OCI-LY1 (cell line): Measurements from ENCODE around the gene ASPM.
A peak's percentile ranks its signal among the peaks of the same experiment; 100 is the strongest.

Source experiments
- H2AFZ ChIP-seq: fragments of 200-600 bp; sonication (generic), shearing (Covaris generic); 2 replicates; pipeline ENCODE4 v1.6.0; 2014; ENCODE audit warnings: antibody characterized with exemption, mild to moderate bottlenecking, low read length
- H3F3A ChIP-seq: fragments of 200-600 bp; sonication (generic), shearing (Covaris generic); 2 replicates; pipeline ENCODE4 v1.6.0; 2014; ENCODE audit warnings: mild to moderate bottlenecking, antibody characterized with exemption, low read length, moderate library complexity; ENCODE audit not compliant: insufficient read depth
- H3K27ac ChIP-seq: fragments of 200-600 bp; sonication (generic); 2 replicates; pipeline ENCODE4 v1.5.1; 2014; ENCODE audit warnings: low read length, mixed run types, mild to moderate bottlenecking, low read depth; ENCODE audit not compliant: poor library complexity, severe bottlenecking
- H3K27me3 ChIP-seq: fragments of 200-600 bp; sonication (generic); 2 replicates; pipeline ENCODE4 v1.6.0; 2014; ENCODE audit warnings: antibody characterized with exemption, mild to moderate bottlenecking, low read length, moderate library complexity; ENCODE audit not compliant: insufficient read depth
- H3K36me3 ChIP-seq: fragments of 200-600 bp; sonication (generic); 2 replicates; pipeline ENCODE4 v1.6.1; 2014; ENCODE audit warnings: mild to moderate bottlenecking, antibody characterized with exemption, low read length, moderate library complexity, mixed read lengths; ENCODE audit not compliant: insufficient read depth
- H3K4me1 ChIP-seq: fragments of 200-600 bp; sonication (generic); 2 replicates; pipeline ENCODE4 v1.5.1; 2014; ENCODE audit warnings: mild to moderate bottlenecking, low read length, moderate library complexity; ENCODE audit not compliant: insufficient read depth, severe bottlenecking
- H3K4me2 ChIP-seq: fragments of 200-600 bp; sonication (generic), shearing (Covaris generic); 2 replicates; pipeline ENCODE4 v1.6.1; 2014; ENCODE audit warnings: low read length
- H3K4me3 ChIP-seq: fragments of 200-600 bp; sonication (generic); 2 replicates; pipeline ENCODE4 v1.5.1; 2014; ENCODE audit warnings: low read length, low read depth, mild to moderate bottlenecking, mixed read lengths; ENCODE audit not compliant: poor library complexity, severe bottlenecking
- H3K79me2 ChIP-seq: fragments of 200-600 bp; shearing (Covaris generic); 2 replicates; pipeline ENCODE4 v1.6.1; 2016; ENCODE audit warnings: mixed run types, low read length, mixed read lengths; ENCODE audit not compliant: insufficient read depth
- H3K9ac ChIP-seq: fragments of 200-600 bp; sonication (generic), shearing (Covaris generic); 2 replicates; pipeline ENCODE4 v1.6.1; 2014; ENCODE audit warnings: mild to moderate bottlenecking, low read length, mixed read lengths
- H3K9me2 ChIP-seq: fragments of 200-600 bp; sonication (generic), shearing (Covaris generic); 2 replicates; pipeline ENCODE4 v1.6.1; 2014; ENCODE audit warnings: low read depth, mild to moderate bottlenecking, low read length, mixed read lengths
- H3K9me3 ChIP-seq: fragments of 200-600 bp; shearing (Covaris generic); 2 replicates; pipeline ENCODE4 v1.6.1; 2014; ENCODE audit warnings: low read length, mixed read lengths
- H4K20me1 ChIP-seq: fragments of 200-600 bp; sonication (generic), shearing (Covaris generic); 2 replicates; pipeline ENCODE4 v1.6.0; 2016; ENCODE audit warnings: mild to moderate bottlenecking, low read length; ENCODE audit not compliant: insufficient read depth
- EZH2 ChIP-seq: fragments of 200-600 bp; sonication (generic), shearing (Covaris generic); IDR thresholded peaks from 2 replicates; pipeline ENCODE4 v1.8.0; 2017; ENCODE audit warnings: borderline replicate concordance, mixed run types, mild to moderate bottlenecking, antibody characterized with exemption, low read length, moderate library complexity, mixed read lengths
- TF ChIP-seq, protein P1 (sequence below): fragments of 200-600 bp; sonication (generic), shearing (Covaris generic); IDR thresholded peaks from 2 replicates; pipeline ENCODE4 v1.5.1; 2017; ENCODE audit warnings: mild to moderate bottlenecking, antibody characterized with exemption, low read length, moderate library complexity, mixed read lengths

Gene ASPM

DNA sequence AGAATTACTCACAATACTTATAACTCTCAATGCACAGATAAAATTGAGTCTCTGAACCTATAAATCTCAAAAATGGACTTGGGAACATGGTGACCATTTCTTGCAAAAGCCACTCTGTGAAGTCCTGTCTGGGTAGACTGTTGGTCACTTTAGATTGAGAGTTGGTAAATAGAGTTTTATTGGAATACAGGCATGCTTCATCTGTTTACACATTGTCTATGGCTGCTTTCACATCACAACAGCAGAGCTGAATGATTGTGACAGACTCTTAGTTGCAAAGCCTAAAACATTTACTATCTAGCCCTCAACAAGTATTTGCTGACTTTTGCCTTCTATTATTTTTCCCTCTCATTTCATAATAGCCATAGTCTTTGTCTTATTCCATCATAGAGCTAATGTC, 24.1 kb upstream of the ASPM start:
- TF ChIP-seq EZH2, result no peak
- TF ChIP-seq, protein P1, sequence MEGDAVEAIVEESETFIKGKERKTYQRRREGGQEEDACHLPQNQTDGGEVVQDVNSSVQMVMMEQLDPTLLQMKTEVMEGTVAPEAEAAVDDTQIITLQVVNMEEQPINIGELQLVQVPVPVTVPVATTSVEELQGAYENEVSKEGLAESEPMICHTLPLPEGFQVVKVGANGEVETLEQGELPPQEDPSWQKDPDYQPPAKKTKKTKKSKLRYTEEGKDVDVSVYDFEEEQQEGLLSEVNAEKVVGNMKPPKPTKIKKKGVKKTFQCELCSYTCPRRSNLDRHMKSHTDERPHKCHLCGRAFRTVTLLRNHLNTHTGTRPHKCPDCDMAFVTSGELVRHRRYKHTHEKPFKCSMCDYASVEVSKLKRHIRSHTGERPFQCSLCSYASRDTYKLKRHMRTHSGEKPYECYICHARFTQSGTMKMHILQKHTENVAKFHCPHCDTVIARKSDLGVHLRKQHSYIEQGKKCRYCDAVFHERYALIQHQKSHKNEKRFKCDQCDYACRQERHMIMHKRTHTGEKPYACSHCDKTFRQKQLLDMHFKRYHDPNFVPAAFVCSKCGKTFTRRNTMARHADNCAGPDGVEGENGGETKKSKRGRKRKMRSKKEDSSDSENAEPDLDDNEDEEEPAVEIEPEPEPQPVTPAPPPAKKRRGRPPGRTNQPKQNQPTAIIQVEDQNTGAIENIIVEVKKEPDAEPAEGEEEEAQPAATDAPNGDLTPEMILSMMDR, result no peak
- Histone ChIP-seq H3K27ac (no peak overlapping the region), H3K4me2 (no peak overlapping the region), H3K79me2 (no peaks in the 10 kb centered on the region), H3K27me3 (no peaks in the 10 kb centered on the region), H3K9ac (no peak overlapping the region), H3K9me3 (no peaks in the 10 kb centered on the region), H3K4me3 (no peak overlapping the region), H3F3A (no peaks in the 10 kb centered on the region; the same call in 1 of the 2 replicates), H3K36me3 (peaks cover 48% of the 10 kb centered on the region), H2AFZ (no peak overlapping the region), H4K20me1 (no peaks in the 10 kb centered on the region), H3K9me2 (no peaks in the 10 kb centered on the region), H3K4me1 (no peaks in the 10 kb centered on the region)

DNA sequence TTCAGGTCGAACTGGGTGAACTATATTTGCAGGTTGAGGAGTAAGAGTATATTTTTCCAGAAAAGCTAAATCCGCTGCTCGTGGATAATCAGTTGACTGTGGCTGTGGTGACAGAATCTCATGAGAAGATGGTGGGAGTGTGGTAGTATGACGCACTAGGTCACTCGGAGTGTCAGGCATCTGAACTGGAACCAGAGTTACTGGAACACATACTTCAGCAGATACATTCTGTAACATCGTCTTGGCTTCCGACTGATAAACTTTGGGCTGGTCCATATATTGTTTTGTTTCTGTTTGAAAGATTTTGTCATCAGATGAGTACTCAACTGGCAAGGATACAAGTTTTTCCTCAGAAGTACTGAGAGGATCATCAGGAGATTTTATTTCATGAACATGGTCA, 13.0 kb upstream of the ASPM start:
- TF ChIP-seq, protein P1, result no peak
- TF ChIP-seq EZH2, result no peak
- no peak overlapping the region for H2AFZ ChIP-seq
- no peak overlapping the region for H3K9ac ChIP-seq
- H3K27me3 ChIP-seq, result no peaks in the 10 kb centered on the region
- no peak overlapping the region for H3K4me2 ChIP-seq
- no peaks in the 10 kb centered on the region for H4K20me1 ChIP-seq
- H3K4me1 ChIP-seq, result no peaks in the 10 kb centered on the region
- H3K4me3 ChIP-seq, result no peak overlapping the region
- no peaks in the 10 kb centered on the region for H3K9me2 ChIP-seq
- no peaks in the 10 kb centered on the region for H3F3A ChIP-seq
- peaks cover 8% of the 10 kb centered on the region; the same call in 1 of the 2 replicates for H3K36me3 ChIP-seq
- H3K27ac ChIP-seq, result no peak overlapping the region
- H3K9me3 ChIP-seq, result no peaks in the 10 kb centered on the region
- no peaks in the 10 kb centered on the region for H3K79me2 ChIP-seq

DNA sequence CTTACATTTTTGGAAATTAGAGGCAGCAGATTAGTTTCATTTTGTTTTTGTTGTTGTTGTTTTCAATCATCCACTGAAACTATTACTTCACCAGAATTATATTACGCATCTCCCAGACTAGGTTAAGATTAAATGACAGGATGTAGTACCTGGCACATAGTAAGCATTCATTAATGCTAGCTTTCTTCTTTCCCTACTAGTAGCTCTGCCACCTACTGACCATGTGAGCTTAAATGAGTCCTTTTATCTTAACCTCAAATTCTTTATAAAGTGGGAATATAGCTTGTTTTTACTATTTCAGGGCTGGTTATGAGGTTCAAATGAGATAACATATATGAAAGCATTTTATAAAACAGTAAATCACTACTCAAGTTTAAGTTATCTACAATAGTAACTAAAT, 10.2 kb upstream of the ASPM start:
- H4K20me1 ChIP-seq, result no peaks in the 10 kb centered on the region
- H3K4me2 ChIP-seq, result no peak overlapping the region
- H3K4me3 ChIP-seq, result no peak overlapping the region
- no peaks in the 10 kb centered on the region for H3K27me3 ChIP-seq
- H3K9me3 ChIP-seq, result no peaks in the 10 kb centered on the region
- H3K9me2 ChIP-seq, result no peaks in the 10 kb centered on the region
- TF ChIP-seq, protein P1, result peak; percentile 7; the same call in 1 of the 2 replicates
- no peak for TF ChIP-seq EZH2
- H3F3A ChIP-seq, result no peaks in the 10 kb centered on the region
- peaks cover 8% of the 10 kb centered on the region; the same call in 1 of the 2 replicates for H3K36me3 ChIP-seq
- no peak overlapping the region for H2AFZ ChIP-seq
- no peak overlapping the region for H3K9ac ChIP-seq
- no peaks in the 10 kb centered on the region for H3K4me1 ChIP-seq
- no peak overlapping the region for H3K27ac ChIP-seq
- H3K79me2 ChIP-seq, result no peaks in the 10 kb centered on the region
